ENCODE measurements around the gene RFX3. TPM values are rescaled to one million over a fixed set of nuclear protein-coding genes. Genes with fewer than 3 reads are reported as not detected.

The RFX3 gene
- total RNA-seq, 3 donors from 2014 or later = 9.2 to 10.1 (median 9.4) TPM

DNA sequence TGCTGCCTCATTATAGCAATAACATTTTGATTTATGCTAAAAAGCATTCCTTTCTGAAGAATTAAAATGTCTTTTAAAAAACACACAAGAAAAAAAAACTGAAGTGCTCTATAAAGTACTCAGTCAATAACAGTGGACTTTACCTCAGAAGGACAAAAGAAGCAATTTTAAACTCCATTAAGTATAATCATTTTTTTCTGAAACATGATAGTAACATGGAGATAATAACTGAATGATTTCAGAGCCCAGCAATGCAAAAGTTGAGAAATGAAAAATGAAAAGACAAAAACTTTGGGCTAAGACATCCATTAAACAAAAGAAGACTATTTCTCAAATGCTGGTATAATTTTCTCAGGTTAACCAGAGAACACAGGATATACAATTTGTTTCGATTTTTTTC, 78.7 kb downstream of the RFX3 start:
- DNase-seq (no peak), ATAC-seq (no peak)
- H3K36me3 Mint-ChIP-seq (ENCODE audit: insufficient read depth) = peaks cover 19% of the 10 kb centered on the region
- H3K9me3 Mint-ChIP-seq = no peaks in the 10 kb centered on the region
- no peaks in the 10 kb centered on the region for H3K27me3 Mint-ChIP-seq (ENCODE audit: low read depth)
- no peak overlapping the region for H3K4me3 Mint-ChIP-seq
- no peaks in the 10 kb centered on the region for H3K4me1 Mint-ChIP-seq (ENCODE audit: low read depth)

DNA sequence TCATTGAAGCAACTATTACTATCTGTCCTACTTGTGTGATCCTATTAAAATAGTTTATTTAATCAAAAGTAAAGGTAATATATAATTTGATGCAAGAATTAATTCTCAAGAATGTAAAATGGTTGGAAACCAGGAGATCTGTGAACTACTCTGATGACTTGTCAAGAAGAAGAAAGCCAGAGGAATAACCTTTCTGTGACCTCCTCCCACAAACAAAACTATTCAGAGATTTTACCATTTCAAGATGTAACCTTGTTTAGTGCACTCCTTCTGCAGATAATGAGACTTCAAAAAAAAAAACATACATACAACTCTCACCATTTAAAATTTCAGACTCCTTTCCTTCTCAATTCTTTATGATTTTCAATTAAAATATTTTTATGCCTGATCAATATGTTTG, 79.5 kb downstream of the RFX3 start:
- H3K4me3 Mint-ChIP-seq = no peak overlapping the region
- DNase-seq = no peak
- peaks cover 2% of the 10 kb centered on the region for H3K4me1 Mint-ChIP-seq (ENCODE audit: low read depth)
- H3K36me3 Mint-ChIP-seq (ENCODE audit: insufficient read depth) = peaks cover 16% of the 10 kb centered on the region
- H3K9me3 Mint-ChIP-seq = no peaks in the 10 kb centered on the region
- no peak for ATAC-seq
- H3K27me3 Mint-ChIP-seq (ENCODE audit: low read depth) = no peaks in the 10 kb centered on the region

GRCh38 chr9:3444016-3444415, 81.8 kb downstream of the RFX3 start:
- Mint-ChIP-seq H3K4me1 (ENCODE audit: low read depth) (peaks cover 9% of the 10 kb centered on the region), H3K4me3 (no peak overlapping the region), H3K27me3 (ENCODE audit: low read depth) (no peaks in the 10 kb centered on the region), H3K9me3 (no peaks in the 10 kb centered on the region), H3K36me3 (ENCODE audit: insufficient read depth) (peaks cover 13% of the 10 kb centered on the region)
- DNase-seq = no peak
- ATAC-seq = no peak

DNA sequence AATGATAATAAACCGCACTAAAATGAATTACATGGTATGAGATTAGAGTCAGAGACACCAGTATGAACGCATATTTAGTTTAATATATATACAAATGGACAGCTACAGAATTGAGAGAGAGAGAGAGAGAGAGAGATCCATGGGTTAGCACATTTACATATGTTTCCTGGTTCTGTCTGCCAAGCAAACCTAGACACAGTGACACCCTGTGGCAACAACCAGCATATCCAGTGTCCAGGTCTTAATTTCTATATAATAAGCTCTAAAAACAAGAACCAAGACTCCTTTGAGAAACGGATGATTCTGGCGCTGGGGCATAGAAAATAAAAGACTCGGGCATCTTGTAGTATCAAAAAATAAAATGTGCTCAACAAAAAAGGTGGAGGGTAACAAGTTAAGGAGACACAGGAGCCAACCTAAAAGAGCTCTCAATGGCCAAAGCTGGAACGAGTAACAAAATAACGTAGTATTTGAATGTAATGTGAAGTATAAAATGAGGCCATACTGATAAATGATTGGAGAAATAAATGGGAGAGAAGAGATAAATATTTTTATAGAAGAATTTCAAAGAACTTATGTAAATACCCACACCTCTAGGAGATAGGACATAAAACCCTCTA, 84.5 kb downstream of the RFX3 start:
- H3K9me3 Mint-ChIP-seq = no peaks in the 10 kb centered on the region
- DNase-seq (peak; percentile 14), ATAC-seq (peak; percentile 69 to 71)
- H3K36me3 Mint-ChIP-seq (ENCODE audit: insufficient read depth) = peaks cover 19% of the 10 kb centered on the region
- no peaks in the 10 kb centered on the region for H3K27me3 Mint-ChIP-seq (ENCODE audit: low read depth)
- peaks cover 9% of the 10 kb centered on the region for H3K4me1 Mint-ChIP-seq (ENCODE audit: low read depth)
- no peak overlapping the region for H3K4me3 Mint-ChIP-seq

GRCh38 chr9:3436629-3437420, 89.0 kb downstream of the RFX3 start:
- H3K4me1 Mint-ChIP-seq (ENCODE audit: low read depth) = peaks cover 12% of the 10 kb centered on the region
- H3K27me3 Mint-ChIP-seq (ENCODE audit: low read depth) = no peaks in the 10 kb centered on the region

DNA sequence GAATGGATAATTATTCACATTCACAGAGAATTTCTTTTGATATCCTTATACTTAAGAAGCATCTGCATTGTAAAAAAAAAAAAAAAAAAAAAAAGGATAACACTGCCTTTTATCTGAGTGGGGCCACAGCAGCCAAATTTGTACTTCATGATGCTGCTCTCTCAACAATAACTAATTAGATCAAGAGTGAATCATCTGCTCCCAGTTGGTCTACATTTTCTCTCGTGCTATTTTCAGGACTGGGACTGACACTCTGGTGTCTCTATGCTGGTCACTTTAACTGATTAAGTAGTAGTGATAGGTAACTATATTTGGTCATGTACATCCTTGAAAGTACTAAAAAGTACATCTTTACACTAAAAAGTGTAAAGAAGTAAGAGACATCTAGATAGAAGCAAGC, 90.1 kb downstream of the RFX3 start:
- no peak for DNase-seq
- H3K36me3 Mint-ChIP-seq (ENCODE audit: insufficient read depth) = peaks cover 23% of the 10 kb centered on the region
- no peaks in the 10 kb centered on the region for H3K9me3 Mint-ChIP-seq
- H3K27me3 Mint-ChIP-seq (ENCODE audit: low read depth) = no peaks in the 10 kb centered on the region
- H3K4me1 Mint-ChIP-seq (ENCODE audit: low read depth) = peaks cover 4% of the 10 kb centered on the region
- no peak for ATAC-seq
- no peak overlapping the region for H3K4me3 Mint-ChIP-seq

More at GRCh38 chr9:3436629-3437420, 89.0 kb downstream of the RFX3 start:
- Mint-ChIP-seq H3K36me3 (ENCODE audit: insufficient read depth) (peaks cover 22% of the 10 kb centered on the region), H3K9me3 (no peaks in the 10 kb centered on the region), H3K4me3 (no peak overlapping the region)
- ATAC-seq (no peak), DNase-seq (no peak)

DNA sequence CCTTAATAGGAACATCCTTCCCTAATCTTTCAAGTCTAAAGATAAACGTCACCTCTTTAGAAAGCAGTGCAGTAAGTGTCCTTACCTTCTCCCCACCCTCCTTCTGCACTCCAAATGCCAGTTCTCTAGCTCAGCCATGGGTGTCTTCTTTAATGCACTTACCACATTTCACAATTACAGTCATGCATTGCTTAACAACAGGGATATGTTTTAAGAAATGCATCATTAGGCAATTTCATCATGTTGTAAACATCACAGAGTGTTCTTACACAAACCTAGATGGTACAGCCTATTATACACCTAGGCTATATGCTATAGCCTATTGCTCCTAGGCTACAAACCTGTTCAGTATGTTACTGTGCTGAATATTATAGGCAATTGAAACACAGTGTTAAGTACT, 91.2 kb downstream of the RFX3 start:
- peaks cover 2% of the 10 kb centered on the region for H3K4me1 Mint-ChIP-seq (ENCODE audit: low read depth)
- no peaks in the 10 kb centered on the region for H3K9me3 Mint-ChIP-seq
- peaks cover 23% of the 10 kb centered on the region for H3K36me3 Mint-ChIP-seq (ENCODE audit: insufficient read depth)
- DNase-seq (no peak), ATAC-seq (no peak)
- H3K27me3 Mint-ChIP-seq (ENCODE audit: low read depth) = no peaks in the 10 kb centered on the region
- H3K4me3 Mint-ChIP-seq = no peak overlapping the region

- H3K36me3 Mint-ChIP-seq (ENCODE audit: insufficient read depth) = peaks cover 23% of the 10 kb centered on the region
- DNase-seq (no peak), ATAC-seq (no peak)
- no peaks in the 10 kb centered on the region for H3K27me3 Mint-ChIP-seq (ENCODE audit: low read depth)
- H3K4me1 Mint-ChIP-seq (ENCODE audit: low read depth) = peaks cover 2% of the 10 kb centered on the region
- no peak overlapping the region for H3K4me3 Mint-ChIP-seq
- H3K9me3 Mint-ChIP-seq = no peaks in the 10 kb centered on the region
Observed at GRCh38 chr9:3433754-3434153, 92.0 kb downstream of the RFX3 start.

DNA sequence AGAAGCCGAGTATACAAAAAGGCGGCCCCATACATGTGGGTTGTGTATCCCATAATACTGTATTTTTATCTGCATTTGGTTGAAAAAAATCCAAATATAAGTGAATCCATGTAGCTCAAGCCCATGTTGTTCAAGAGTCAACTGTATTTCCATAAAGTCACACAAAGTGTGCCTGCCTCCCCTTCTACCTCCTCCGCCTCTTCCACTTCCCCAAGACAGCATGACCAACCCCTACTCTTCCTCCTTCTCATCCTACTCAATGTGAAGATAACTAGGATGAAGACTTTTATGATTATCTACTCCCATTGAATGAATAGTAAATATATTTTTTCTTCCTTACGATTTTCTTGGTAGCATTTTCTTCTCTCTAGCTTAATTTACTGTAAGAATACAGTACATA, 92.7 kb downstream of the RFX3 start:
- Mint-ChIP-seq H3K9me3 (no peaks in the 10 kb centered on the region), H3K4me1 (ENCODE audit: low read depth) (peaks cover 2% of the 10 kb centered on the region), H3K27me3 (ENCODE audit: low read depth) (no peaks in the 10 kb centered on the region), H3K36me3 (ENCODE audit: insufficient read depth) (peaks cover 21% of the 10 kb centered on the region), H3K4me3 (no peak overlapping the region)
- ATAC-seq (no peak), DNase-seq (no peak)

DNA sequence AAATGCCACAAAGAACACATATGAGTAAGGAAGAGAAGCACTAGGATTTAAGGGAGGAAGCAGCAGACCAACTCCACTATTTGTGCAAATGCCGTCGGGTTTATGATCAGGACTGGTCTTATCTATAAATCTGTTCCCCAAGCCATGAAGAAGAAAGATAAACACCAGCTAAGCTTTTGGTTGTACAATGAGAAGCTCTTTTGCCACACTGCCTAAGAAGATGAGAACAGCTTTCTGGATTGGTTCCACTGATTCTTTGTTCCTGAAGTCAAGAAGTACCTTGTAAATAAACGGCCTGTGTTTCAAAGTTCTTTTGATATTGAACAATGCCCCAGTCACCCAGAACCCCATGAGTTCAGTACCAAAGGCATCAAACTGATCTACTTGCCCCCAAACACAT, 93.9 kb downstream of the RFX3 start:
- Mint-ChIP-seq H3K4me1 (ENCODE audit: low read depth) (peaks cover 2% of the 10 kb centered on the region), H3K4me3 (no peak overlapping the region), H3K27me3 (ENCODE audit: low read depth) (no peaks in the 10 kb centered on the region), H3K36me3 (ENCODE audit: insufficient read depth) (peaks cover 20% of the 10 kb centered on the region), H3K9me3 (peaks cover under 1% of the 10 kb centered on the region)
- ATAC-seq (no peak), DNase-seq (no peak)

GRCh38 chr9:3419893-3420292, 105.9 kb downstream of the RFX3 start:
- ATAC-seq = no peak
- H3K9me3 Mint-ChIP-seq = no peaks in the 10 kb centered on the region
- no peaks in the 10 kb centered on the region for H3K27me3 Mint-ChIP-seq (ENCODE audit: low read depth)
- H3K36me3 Mint-ChIP-seq (ENCODE audit: insufficient read depth) = peaks cover 9% of the 10 kb centered on the region
- no peak overlapping the region for H3K4me3 Mint-ChIP-seq
- DNase-seq = no peak
- H3K4me1 Mint-ChIP-seq (ENCODE audit: low read depth) = peaks cover 2% of the 10 kb centered on the region

DNA sequence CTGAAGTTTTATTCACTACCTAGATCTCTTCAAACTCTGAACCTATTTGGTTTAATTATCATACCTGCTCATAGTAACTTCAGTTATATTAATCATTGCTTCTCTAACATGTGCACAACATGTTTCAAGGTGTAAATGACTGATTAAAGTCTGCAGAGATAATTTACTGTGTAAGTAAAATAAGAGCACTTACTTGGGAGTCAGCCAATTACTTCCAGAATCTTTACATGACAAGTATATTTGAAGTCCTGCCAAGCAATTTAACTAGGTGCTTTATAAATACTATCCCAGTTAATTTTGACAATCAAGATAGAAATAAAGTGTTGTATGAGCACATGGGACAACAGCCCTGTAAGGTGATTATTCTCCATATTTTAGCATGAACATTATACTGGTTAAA, 109.9 kb downstream of the RFX3 start:
- DNase-seq (no peak), ATAC-seq (no peak)
- Mint-ChIP-seq H3K4me1 (ENCODE audit: low read depth) (no peaks in the 10 kb centered on the region), H3K4me3 (no peak overlapping the region), H3K36me3 (ENCODE audit: insufficient read depth) (peaks cover 7% of the 10 kb centered on the region), H3K27me3 (ENCODE audit: low read depth) (no peaks in the 10 kb centered on the region), H3K9me3 (no peaks in the 10 kb centered on the region)

GRCh38 chr9:3413984-3414383, 111.8 kb downstream of the RFX3 start:
- no peaks in the 10 kb centered on the region for H3K27me3 Mint-ChIP-seq (ENCODE audit: low read depth)
- no peaks in the 10 kb centered on the region for H3K9me3 Mint-ChIP-seq
- ATAC-seq (no peak), DNase-seq (no peak)
- H3K4me3 Mint-ChIP-seq = no peak overlapping the region
- H3K36me3 Mint-ChIP-seq (ENCODE audit: insufficient read depth) = peaks cover 2% of the 10 kb centered on the region
- H3K4me1 Mint-ChIP-seq (ENCODE audit: low read depth) = no peaks in the 10 kb centered on the region

GRCh38 chr9:3410461-3410860, 115.3 kb downstream of the RFX3 start:
- Mint-ChIP-seq H3K27me3 (ENCODE audit: low read depth) (no peaks in the 10 kb centered on the region), H3K4me1 (ENCODE audit: low read depth) (peaks cover 4% of the 10 kb centered on the region), H3K4me3 (no peak overlapping the region), H3K36me3 (ENCODE audit: insufficient read depth) (peaks cover 5% of the 10 kb centered on the region), H3K9me3 (no peaks in the 10 kb centered on the region)
- ATAC-seq (no peak), DNase-seq (no peak)

DNA sequence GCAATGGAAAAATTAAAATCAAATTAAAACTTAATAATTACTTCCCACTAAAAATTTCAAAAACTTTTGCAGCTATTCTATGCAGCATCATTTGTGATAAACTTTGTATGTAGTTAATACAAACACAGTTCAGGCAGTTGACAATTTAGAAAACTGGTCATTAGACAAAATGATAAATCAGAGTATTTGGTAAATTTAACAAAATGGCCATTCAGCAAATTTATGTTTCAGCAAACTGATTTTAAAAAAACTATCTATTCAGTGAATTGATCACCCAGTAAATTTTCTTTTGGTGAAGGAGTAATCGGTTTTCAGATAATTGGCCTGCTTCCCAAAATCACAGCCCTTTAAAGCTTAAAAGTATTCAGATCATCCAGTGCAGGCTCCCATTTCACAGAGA, 116.3 kb downstream of the RFX3 start:
- Mint-ChIP-seq H3K4me1 (ENCODE audit: low read depth) (peaks cover 13% of the 10 kb centered on the region), H3K9me3 (no peaks in the 10 kb centered on the region), H3K4me3 (no peak overlapping the region), H3K27me3 (ENCODE audit: low read depth) (no peaks in the 10 kb centered on the region), H3K36me3 (ENCODE audit: insufficient read depth) (peaks cover 5% of the 10 kb centered on the region)
- ATAC-seq (no peak), DNase-seq (no peak)

All from activated T-cell treated with anti-CD3 and anti-CD28 coated beads, Interleukin-2, amount 50 U/mL, for 4 hours (primary cell).